ENCODE measurements around the gene NADK. TPM values are rescaled to one million over a fixed set of nuclear protein-coding genes. Genes with fewer than 3 reads are reported as not detected.

Gene NADK
- polyA plus RNA-seq, 3 donors = 40.2 to 53.0 (median 52.3) TPM

DNA sequence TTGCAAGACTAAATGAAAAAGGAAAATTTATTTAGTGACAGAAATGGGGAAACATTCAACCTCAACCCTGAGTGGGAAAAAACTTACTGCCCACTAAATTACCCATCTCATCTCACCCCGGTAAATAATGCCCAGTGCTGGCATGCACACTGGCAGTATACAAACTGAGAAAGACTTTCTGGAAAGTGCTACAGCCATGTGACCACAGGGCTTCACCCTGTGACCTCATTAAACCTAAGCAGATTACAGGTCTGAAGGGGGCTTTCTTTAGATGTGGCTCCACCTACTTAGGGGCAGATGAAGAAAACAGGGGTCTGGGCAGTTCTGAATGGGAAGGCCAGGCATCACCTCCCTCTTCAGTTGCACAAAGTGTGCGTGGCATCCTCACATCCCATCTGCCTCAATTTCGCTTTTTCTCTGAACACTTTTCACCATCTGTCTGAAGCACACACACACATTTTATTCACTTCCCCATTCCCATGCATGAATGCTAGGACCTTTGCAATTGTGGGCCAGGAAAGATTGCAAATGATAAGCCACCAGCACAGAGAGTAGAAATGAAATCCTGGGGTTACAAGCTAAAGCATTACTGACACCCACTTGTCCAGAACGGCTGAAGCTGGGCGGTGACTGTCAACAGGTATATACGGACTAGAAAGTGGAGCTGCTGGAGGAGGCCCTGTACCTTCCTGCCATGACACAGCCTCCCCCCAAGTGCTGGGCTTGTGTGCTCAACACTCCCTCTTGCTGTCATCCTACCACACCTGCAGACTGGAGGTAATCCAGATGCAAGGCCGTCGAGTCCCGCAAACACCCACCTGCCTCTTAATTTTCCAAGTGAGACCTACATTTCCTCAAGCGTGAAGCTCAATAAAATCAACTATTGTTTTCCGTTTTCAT lies 2.7 kb downstream of the NADK start:
- no peak for DNase-seq (ENCODE audit: extremely low read depth in 1 of 11, low read depth in 9 of 11, low spot score in 4 of 11)

DNA sequence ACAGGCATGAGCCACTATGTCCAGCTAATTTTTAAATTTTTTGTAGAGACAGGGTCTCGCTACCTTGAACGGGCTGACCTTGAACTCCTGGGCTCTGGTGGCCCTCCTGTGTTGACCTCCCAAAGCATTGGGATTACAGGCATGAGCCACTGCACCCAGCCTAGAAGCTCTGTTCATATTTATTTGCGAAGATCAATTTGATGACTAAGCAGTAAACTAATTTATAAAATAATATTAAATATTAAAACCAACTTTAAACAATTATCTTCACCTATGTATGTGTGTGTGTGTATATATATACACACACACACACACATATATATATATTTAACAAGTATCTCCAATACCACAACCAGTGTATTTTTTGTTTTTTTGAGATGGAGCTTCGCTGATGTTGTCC lies 4.4 kb downstream of the NADK start:
- DNase-seq (ENCODE audit: extremely low read depth in 1 of 11, low read depth in 9 of 11, low spot score in 4 of 11) = no peak

DNA sequence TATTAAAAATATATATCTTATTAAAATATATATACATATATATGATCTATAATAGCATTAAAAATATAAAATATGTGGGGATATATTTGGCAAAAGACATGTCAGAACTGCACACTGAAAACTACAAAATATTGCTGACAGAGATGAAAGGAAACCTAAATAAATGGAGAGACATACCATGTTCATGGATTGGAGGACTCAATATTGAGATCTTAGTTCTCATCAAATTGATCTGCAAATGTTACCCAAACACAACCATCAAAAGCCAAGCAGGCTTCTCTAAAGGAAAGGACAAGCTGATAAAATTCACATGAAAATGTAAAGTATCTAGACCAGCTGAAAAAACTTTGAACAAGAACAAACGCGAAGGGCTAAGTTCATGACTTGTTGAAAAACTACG lies 7.2 kb downstream of the NADK start:
- no peak for DNase-seq (ENCODE audit: extremely low read depth in 1 of 11, low read depth in 9 of 11, low spot score in 4 of 11)

DNA sequence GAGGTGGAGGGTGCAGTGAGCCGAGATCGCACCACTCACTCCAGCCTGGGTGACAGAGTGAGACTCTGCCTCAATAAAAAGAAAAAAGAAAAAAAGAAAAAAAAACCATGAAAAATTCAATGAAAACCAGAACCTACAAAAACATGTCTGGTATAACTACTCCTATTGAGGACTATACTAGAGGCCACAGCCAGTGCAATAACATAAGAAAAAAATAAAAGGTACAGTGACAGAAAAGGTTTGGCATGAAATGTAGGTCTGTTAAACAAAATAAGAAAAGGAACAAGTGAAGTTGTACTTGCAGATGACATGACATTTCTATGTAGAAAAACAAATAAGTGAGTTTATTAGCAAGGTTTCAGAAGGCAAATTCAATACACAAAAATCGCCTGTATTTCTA lies 8.2 kb downstream of the NADK start:
- DNase-seq (ENCODE audit: extremely low read depth in 1 of 11, low read depth in 9 of 11, low spot score in 4 of 11) = no peak

DNA sequence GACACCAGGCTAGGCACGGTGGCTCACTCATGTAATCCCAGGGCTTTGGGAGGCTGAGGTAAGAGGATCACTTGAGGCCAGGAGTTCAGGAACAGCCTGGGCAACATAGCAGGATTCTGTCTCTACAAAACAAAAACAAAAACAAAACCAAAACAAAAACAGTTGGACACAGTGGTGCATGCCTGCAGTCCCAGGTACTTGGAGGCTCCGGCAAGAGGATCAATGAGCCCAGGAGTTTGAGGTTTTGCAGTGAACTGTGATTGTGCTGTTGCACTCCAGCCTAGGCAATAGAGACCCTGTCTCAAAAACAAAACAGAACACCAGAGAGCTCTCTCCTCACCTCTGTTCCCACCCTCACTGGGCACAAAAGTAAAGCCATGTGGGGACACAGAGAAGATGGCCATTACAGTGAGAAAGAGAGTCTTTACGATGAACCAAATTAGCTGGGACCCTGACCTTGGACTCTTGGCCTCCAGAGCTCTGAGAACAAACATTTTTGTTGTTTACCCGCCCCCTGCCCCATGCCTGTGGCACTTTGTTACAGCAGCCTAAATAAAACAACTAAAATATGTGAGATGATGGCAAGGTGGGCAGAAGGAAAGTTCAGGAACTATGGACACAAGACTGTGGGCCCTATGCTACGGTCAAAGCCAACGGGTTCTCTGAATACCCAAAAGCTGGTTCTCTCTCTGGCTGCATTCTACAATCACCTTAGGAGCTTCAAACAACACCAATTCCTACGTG lies 9.8 kb downstream of the NADK start:
- DNase-seq (ENCODE audit: extremely low read depth in 1 of 11, low read depth in 9 of 11, low spot score in 4 of 11) = no peak

DNA sequence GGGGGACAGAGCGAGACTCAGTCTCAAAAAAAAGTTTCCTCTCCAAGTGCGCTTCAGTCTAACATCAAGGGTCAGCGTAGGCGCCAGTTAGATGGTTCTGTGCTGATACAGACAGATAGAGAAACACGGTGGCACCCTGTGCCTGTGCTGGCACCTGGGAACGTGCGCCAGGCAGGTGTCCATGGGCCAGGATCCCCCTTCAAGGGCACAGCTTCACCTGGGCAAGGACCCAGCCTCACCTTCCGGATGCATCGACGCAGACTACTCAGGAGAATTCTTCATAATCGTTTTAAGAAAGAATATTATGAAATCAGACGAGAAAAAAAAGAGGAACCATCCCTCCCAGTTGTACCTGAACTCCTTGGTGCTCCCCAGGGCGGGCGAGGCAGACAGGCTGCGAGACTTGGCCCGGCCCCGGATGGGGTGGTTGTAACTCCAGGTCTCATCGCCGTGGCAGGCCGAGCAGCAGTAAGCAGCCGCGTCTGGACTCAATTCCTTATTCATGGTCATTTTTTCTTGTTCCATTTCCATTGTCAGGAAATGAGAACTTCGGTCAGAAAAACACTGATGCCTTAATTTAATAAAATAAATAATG lies 13.3 kb downstream of the NADK start:
- DNase-seq (ENCODE audit: extremely low read depth in 1 of 11, low read depth in 9 of 11, low spot score in 4 of 11) = no peak

DNA sequence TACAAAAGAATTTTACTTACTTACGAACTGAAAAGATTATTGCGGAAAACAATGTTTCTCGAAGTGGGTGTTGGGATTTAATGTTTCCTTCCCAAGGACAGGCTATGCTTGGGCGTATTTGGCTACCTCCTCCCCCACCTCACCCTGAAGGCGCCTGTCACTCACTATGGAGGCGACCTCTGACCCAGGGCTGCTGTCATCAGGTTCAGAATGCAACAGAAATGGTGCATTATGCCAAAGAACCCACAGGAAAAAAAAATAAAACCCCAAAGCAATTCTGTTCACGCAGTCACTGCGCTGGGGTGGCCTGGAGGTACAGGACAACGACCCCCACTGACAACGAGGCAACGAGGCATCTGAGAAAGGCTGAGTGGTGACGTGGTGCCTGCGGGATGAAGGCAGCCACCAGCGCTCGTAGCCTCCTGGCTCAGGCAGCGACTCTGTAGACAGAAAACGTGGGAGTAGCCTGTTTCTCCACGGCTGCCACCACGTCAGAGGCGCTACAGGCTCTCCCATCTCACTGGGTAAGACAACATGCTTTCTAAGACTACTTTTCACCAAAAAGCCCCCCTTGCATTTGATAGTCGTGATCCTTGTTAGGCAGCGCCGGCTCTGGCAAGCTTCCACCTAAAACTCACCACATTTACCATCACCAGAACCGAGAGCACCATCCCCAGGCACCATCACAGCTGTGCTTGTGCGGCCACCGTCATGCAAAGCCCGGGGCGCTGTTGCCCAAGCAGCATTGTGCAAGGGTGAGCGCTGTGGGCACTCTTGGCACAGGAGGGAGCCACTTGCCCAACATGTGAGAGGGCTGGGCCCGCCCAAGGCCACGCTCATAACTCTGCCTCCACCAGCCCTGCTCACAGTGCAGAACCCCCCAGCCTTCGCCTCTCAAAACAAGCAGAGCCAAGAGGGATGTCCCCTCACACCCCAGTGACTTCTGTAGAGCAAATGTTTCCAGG lies 14.3 kb downstream of the NADK start:
- DNase-seq (ENCODE audit: extremely low read depth in 1 of 11, low read depth in 9 of 11, low spot score in 4 of 11) = no peak

DNA sequence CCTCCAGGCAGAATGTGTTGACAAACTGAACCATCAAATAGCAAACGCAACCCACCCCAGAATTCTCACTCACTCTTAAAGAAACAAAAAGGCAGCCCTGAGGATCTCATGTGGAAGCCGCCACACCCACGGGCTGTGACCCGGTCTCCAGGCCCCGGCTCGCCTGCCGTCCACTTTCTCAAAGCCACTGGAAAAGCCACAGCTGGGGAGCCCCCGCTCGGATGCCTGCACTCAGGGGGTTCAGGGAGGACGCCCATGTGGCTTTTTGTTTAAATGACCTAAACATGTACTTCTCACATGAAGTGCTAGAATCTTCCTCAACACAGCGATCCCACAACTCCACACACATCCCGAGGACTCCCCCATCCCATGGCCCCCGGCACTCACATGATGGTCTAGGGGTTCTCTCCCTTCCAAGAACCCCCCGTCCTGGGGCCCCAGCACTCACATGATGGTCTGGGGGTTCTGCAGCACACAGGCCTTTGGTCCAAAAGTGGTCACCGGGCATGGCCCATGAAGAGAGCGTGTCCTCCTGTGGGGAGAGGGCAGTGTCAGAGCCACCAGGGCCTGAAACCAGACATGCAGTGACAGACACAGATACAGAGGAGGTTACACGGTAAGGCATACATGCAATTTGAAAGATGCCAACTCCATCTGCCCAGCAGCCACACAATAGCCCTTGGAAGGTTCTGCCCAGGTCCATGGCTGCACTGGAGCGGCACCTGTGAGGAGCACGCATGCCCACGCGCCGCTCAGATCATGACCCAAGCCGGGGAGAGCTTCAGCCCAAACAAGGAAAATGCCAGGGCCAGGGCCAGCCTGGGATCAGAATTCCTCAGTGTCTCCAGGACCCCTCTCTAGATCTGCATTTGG lies 16.5 kb downstream of the NADK start:
- no peak for DNase-seq (ENCODE audit: extremely low read depth in 1 of 11, low read depth in 9 of 11, low spot score in 4 of 11)

GRCh38 chr1:1760715-1761114 lies 17.6 kb downstream of the NADK start:
- no peak for DNase-seq (ENCODE audit: extremely low read depth in 1 of 11, low read depth in 9 of 11, low spot score in 4 of 11)

GRCh38 chr1:1760345-1760650 lies 18.0 kb downstream of the NADK start:
- no peak for DNase-seq (ENCODE audit: extremely low read depth in 1 of 11, low read depth in 9 of 11, low spot score in 4 of 11)

DNA sequence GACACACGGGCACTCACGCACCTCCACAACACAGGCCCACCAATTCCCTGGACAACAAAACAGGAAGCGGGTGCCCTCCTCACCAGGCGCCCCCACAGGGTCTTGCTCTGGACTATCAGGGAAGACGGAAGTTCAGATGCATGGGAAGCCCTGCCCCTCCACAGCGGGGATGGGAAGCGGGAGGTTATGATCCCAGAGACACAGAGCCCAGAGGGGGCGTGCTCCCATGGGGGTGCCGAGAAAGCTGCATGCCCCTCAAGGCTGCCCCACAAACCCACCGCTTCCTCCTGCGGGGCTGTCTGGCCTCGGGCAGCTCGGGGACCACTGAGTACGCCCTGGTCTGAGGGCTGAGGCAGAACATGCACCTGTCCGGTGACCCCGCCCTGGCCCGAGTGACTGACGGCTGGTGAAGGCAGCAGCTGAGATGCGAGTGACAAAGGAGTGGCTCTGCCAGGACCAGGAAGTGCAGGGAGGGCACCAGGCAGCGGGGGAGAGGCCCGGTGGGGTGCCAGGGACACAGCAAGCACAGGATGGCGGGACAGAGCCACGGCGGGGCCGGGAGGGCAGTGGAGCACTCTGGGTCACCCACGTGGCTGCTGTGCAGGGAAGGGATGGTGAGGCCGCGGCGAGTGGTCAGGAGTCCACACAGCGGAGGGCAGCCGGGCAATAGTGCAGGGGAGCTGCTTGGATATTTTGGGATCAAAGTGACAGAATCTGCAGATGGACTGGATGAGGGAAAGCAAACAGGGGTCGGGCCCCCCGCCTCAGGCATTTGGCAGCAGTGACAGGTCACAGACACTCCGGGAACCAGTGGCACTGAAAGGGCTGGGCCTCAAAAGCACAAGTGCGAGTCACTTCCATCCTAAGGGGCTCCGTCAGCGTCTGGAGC lies 18.6 kb downstream of the NADK start:
- DNase-seq (ENCODE audit: extremely low read depth in 1 of 11, low read depth in 9 of 11, low spot score in 4 of 11) = no peak

DNA sequence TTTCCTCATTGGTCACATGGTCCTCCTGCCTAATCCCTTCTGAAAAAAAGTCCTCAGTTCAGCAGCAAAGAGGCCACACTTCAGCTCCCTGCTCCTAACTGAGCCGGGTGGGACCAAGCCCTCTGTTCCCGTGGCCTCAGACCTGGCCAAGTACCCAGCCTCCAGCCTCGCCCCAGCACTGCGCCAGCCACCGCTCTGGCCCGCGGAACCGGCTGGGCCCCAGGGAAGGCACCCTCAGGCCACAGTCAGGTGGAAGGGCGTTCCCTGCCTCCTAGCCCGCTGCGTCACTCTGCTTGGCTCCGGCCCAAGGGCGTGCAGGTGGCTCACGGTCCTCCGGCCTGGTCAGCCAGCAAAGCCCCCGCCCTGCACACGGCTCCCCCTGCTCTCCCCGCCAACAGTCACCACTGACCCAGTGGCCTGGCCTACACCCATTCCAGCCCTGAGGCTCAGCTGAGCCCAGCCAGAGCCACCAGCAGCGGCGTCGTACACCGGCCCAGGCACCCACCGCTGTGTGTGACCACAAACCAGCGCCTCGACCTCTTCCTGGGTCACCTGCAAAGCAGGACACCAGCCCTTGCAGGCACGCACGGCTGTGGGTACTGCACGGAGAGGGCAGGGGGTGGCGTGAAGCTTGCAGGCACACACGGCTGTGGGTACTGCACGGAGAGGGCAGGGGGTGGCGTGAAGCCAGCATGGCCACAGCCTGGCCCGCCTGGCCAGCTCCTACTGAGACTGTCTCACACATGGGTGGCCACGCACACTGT lies 19.4 kb downstream of the NADK start:
- DNase-seq (ENCODE audit: extremely low read depth in 1 of 11, low read depth in 9 of 11, low spot score in 4 of 11) = peak in 1 of 11 donors; percentile 16

GRCh38 chr1:1758059-1758621 lies 20.1 kb downstream of the NADK start:
- no peak for DNase-seq (ENCODE audit: extremely low read depth in 1 of 11, low read depth in 9 of 11, low spot score in 4 of 11)

- no peak for DNase-seq (ENCODE audit: extremely low read depth in 1 of 11, low read depth in 9 of 11, low spot score in 4 of 11)
Observed at GRCh38 chr1:1757422-1758058, 20.7 kb downstream of the NADK start.

DNA sequence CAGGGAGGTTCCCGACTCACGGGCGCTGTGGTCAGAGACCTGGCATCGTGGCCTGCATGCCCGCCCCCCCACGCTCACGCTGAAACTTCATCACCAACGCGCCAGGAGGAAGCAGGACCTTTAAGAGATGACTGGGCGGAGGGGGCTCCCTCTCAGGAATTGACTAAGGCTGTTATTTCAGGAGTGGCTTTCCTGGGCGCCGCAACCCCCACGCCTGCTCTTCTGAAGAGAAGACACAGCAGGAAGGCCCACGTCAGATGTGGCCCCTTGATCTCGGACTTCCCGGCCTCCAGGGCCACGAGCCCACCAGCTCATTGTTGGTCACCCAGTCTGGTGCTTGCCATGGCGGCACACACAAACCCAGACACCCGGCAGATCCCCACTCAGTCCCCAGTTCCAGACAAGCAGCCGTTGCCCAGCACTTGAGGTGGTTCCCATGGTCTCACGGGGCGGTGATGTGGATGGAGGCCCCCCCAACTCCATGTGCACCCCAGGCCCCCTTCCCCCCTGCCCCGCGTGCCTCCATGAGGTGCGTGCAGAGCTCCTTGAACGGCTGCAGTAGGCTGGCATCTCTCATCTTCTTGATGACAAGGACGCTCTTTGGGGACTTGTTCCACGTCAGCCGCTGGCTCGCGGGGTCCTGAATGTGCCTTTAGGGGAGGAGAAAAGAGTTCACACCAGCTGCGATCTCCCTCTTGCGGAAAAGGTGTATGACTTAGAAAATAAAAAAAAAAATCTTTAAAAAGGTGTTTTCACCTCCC lies 21.4 kb downstream of the NADK start:
- DNase-seq (ENCODE audit: extremely low read depth in 1 of 11, low read depth in 9 of 11, low spot score in 4 of 11) = no peak

Data from renal cortex interstitium (tissue), 11 donors.